Measurements from ENCODE around the gene COL18A1. TPM values are rescaled to one million over a fixed set of nuclear protein-coding genes. Genes with fewer than 3 reads are reported as not detected.

The COL18A1 gene
- total and polyA plus RNA-seq, 2 of the 8 experiments (the other 6 are each of a cell fraction or from before 2014, with no cell fraction given): 145 to 201 TPM

GRCh38 chr21:45481977-45482898 is 77.3 kb downstream of the COL18A1 start:
- peaks cover 14 to 70% (median 40%) of the 10 kb centered on the region in 4 experiments for H3K36me3 ChIP-seq (ENCODE audit: control insufficient read depth in 2 of 4, insufficient read depth in 4 of 4, low read length in 3 of 4)
- H3K23me2 ChIP-seq (ENCODE audit: low read depth, low read length): peaks cover 2% of the 10 kb centered on the region; the same call in 1 of the 2 replicates
- H2BK12ac ChIP-seq (ENCODE audit: low read depth, low read length): no peak overlapping the region
- H4K8ac ChIP-seq (ENCODE audit: extremely low read depth, insufficient read depth, low read length): no peak overlapping the region
- no peak overlapping the region for H2AFZ ChIP-seq (ENCODE audit: low read length)
- no peak overlapping the region for H2BK5ac ChIP-seq (ENCODE audit: low read depth, low read length)
- H4K5ac ChIP-seq (ENCODE audit: insufficient read length, low read depth, low read length): no peak overlapping the region
- H3K79me2 ChIP-seq (ENCODE audit: control insufficient read depth in 1 of 2, insufficient read depth in 2 of 2, low read length in 2 of 2): no peaks in the 10 kb centered on the region
- no peak overlapping the region for H2BK20ac ChIP-seq (ENCODE audit: low read length)
- no peak overlapping the region for H3K14ac ChIP-seq (ENCODE audit: insufficient read length)
- no peak overlapping the region for H2BK15ac ChIP-seq (ENCODE audit: low read length)
- H3K4me3 ChIP-seq (ENCODE audit: extremely low read depth in 1 of 4, insufficient read depth in 2 of 4, low read depth in 3 of 4, low read length in 4 of 4): no peak overlapping the region
- no peak overlapping the region for H3K4me2 ChIP-seq (ENCODE audit: insufficient read depth in 1 of 2, low read depth in 2 of 2, low read length in 2 of 2)
- DNase-seq (ENCODE audit: low read depth in 1 of 2, low spot score in 2 of 2): no peak
- no peak overlapping the region for H3K9ac ChIP-seq (replicated peaks in 1 of 4; ENCODE audit: extremely low read depth in 1 of 4, low read depth in 3 of 4, low read length in 3 of 4)
- no peak overlapping the region for H3K56ac ChIP-seq (replicated peaks; ENCODE audit: insufficient read length, low read depth, low read length)
- ChIA-PET CTCF (ENCODE audit: partially characterized antibody) (interaction anchor here (0.6 to 1.9 kb wide), 5 partner anchors 9 to 344 kb away, joined by 3 to 7 read pairs (median 4); no protein-coding TSS in a partner anchor), POLR2A (ENCODE audit: partially characterized antibody) (interaction anchor here (0.8 to 1.7 kb wide), 5 partner anchors 8 to 187 kb away, joined by 3 to 7 read pairs (median 4); no protein-coding TSS in a partner anchor)
- peaks cover 3 to 4% of the 10 kb centered on the region in 2 experiments; a peak in 2 of 4 replicates for H3K9me3 ChIP-seq (ENCODE audit: insufficient read depth in 2 of 2, low read depth in 1 of 2, low read length in 1 of 2)
- no peak overlapping the region for H3K18ac ChIP-seq (ENCODE audit: extremely low read depth, low read length)
- H3K4me1 ChIP-seq (replicated peaks in 1 of 4; ENCODE audit: control insufficient read depth in 3 of 4, insufficient read depth in 4 of 4, low read length in 3 of 4): peaks cover 0 to 1% (median under 1%) of the 10 kb centered on the region in 4 experiments; a peak in 3 of 7 replicates
- H4K20me1 ChIP-seq (replicated peaks in 1 of 2; ENCODE audit: control insufficient read depth in 1 of 2, insufficient read depth in 2 of 2, low read length in 2 of 2): peaks cover 8 to 19% of the 10 kb centered on the region in 2 experiments
- WGBS, 2 experiments (ENCODE audit: extremely low coverage in 1 of 2, insufficient coverage in 1 of 2, insufficient read length in 1 of 2, insufficient replicate concordance in 2 of 2, low coverage in 1 of 2, low lambda C conversion rate in 2 of 2, missing lambda C conversion rate in 1 of 2): 90% methylated on average over 33 of the region's 33 CpGs; no CpG with 5 or more reads in 1 of the 2 experiments
- no peak for FAIRE-seq
- no peak overlapping the region for H4K91ac ChIP-seq (replicated peaks; ENCODE audit: insufficient read length, low read length)
- peaks cover 2% of the 10 kb centered on the region; the same call in 1 of the 2 replicates for H3K79me1 ChIP-seq (ENCODE audit: low read depth, low read length)
- no peaks in the 10 kb centered on the region for H3K27me3 ChIP-seq (replicated peaks in 1 of 4; ENCODE audit: control insufficient read depth in 3 of 4, extremely low read depth in 1 of 4, insufficient read depth in 3 of 4, low read length in 3 of 4)
- no peak overlapping the region for H3K4ac ChIP-seq (replicated peaks; ENCODE audit: insufficient read length, low read depth, low read length)
- H3K23ac ChIP-seq (ENCODE audit: insufficient read length): no peak overlapping the region
- H2BK120ac ChIP-seq (replicated peaks; ENCODE audit: low read depth, low read length): no peak overlapping the region
- H2AK5ac ChIP-seq (ENCODE audit: low read depth, low read length): no peak overlapping the region
- TF ChIP-seq SRF (IDR thresholded peaks at IDR 0.05; ENCODE audit: low read depth, low read length): no peak
- TF ChIP-seq TCF12 (IDR thresholded peaks at IDR 0.05; ENCODE audit: low read depth, low read length): no peak
- no peak for TF ChIP-seq RXRA (IDR thresholded peaks at IDR 0.05; ENCODE audit: insufficient read depth, low read depth, low read length)
- TF ChIP-seq HDAC2 (IDR thresholded peaks at IDR 0.05; ENCODE audit: borderline replicate concordance in 1 of 2, low read depth in 2 of 2, low read length in 2 of 2): no peak
- TF ChIP-seq ATF3 (IDR thresholded peaks at IDR 0.05; ENCODE audit: insufficient read depth, low read depth, low read length): no peak
- TF ChIP-seq EZH2 (IDR thresholded peaks at IDR 0.05; ENCODE audit: low read depth, low read length, severe bottlenecking): no peak
- no peak for TF ChIP-seq CREB1 (IDR thresholded peaks at IDR 0.05)
- H3K27ac ChIP-seq (ENCODE audit: low read depth, low read length): no peak overlapping the region

Measured in H1 (cell line).